ENCODE measurements around the gene GPR6.

DNA sequence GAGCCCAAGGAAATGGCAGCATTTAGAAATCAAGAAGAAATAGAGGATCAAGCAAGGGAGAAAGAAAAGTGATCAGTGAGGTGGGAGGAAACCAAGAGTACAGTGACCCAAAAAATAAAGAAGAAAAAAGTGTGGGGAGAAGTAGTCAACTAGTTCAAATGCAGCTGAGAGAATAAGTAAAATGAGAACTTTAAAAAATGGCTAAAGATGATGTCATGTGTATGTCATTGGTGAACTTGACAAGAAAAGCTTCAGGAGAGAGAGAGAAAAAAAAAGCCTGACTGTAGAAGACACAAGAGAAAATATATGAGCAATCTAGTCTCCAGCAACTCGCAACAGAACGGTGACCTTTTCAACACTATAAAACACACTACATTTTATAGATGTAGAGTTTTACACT, 6.3 kb downstream of the GPR6 start:
- TF ChIP-seq, protein P1, sequence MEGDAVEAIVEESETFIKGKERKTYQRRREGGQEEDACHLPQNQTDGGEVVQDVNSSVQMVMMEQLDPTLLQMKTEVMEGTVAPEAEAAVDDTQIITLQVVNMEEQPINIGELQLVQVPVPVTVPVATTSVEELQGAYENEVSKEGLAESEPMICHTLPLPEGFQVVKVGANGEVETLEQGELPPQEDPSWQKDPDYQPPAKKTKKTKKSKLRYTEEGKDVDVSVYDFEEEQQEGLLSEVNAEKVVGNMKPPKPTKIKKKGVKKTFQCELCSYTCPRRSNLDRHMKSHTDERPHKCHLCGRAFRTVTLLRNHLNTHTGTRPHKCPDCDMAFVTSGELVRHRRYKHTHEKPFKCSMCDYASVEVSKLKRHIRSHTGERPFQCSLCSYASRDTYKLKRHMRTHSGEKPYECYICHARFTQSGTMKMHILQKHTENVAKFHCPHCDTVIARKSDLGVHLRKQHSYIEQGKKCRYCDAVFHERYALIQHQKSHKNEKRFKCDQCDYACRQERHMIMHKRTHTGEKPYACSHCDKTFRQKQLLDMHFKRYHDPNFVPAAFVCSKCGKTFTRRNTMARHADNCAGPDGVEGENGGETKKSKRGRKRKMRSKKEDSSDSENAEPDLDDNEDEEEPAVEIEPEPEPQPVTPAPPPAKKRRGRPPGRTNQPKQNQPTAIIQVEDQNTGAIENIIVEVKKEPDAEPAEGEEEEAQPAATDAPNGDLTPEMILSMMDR (IDR thresholded peaks at IDR 0.05; ENCODE audit: low read depth, low read length, poor library complexity, severe bottlenecking) = no peak
- TF ChIP-seq EZH2phosphoT487 (IDR thresholded peaks at IDR 0.05; ENCODE audit: borderline replicate concordance, low read length) = no peak
